Measurements from ENCODE around the gene SSTR4.
A peak's percentile ranks its signal among the peaks of the same experiment; 100 is the strongest.
"Not testable (repeated sequence)": the region's sequence is repeated elsewhere in the genome, so short reads cannot be mapped to it uniquely, and the experiment has no call there.

Gene SSTR4

DNA sequence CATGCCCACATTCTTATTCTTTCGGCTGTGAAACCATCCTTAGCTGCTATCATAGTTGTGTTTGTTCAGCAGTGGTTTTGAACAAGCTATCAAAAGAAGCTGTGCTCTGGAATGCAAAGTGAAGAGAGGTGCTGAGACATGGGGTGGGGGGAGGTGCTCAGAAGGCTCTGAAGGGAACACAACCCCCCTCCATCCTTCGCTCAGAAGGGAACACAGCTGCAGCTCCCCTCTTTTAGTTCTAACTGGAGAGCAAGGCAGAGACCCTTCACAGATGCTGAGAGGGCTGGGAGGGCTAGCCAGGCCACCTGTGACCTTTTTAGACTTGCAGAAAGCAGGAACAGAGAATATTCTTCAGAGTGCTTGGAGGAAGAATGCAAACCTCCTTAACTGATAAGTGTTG, 17.6 kb upstream of the SSTR4 start:
- DNase-seq (ENCODE audit: low read depth) = no peak
- no peak overlapping the region for H3K4me3 ChIP-seq (ENCODE audit: low read depth, low read length)

DNA sequence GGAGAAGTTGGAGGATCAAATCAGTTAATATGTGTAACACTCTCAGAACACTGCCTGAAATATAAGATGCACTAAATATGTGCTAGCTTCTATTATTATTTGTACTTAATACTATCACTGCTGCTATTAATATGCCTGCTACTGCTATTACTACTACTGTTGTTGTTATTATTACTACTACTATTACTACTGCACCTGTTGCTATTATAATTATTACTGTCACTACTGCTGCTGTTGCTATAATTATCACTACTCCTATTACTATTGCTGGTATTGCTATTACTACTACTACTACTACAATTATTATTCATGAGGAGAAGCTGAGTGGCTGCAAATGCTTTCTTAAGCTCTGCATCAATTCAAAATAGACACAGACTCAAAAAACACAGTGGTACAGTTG, 16.7 kb upstream of the SSTR4 start:
- DNase-seq (ENCODE audit: low read depth) = no peak

DNA sequence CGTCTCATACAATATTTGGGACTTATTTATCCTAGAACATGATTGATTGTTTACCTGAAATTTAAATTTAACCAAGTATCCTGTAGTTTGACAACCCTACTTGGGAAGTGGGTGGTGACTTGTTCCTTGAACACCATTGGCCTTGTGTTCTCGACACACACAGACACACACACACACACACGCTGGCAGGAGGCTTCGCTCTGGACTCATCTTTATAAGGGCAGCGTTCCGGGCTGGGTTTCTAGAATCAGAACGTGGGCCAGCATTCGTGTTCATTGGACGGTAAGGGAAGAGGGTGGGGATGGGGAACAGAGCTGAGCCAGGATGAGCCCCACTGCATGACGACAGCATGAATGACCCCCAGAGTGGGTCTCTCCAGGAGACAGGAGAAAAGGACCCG, 16.2 kb upstream of the SSTR4 start:
- no peak overlapping the region for H3K4me3 ChIP-seq (ENCODE audit: low read depth, low read length)
- no peak for DNase-seq (ENCODE audit: low read depth)

More for the DNA sequence above, 16.7 kb upstream of the SSTR4 start:
- no peak overlapping the region for H3K4me3 ChIP-seq (ENCODE audit: low read depth, low read length)

- no peak for DNase-seq (ENCODE audit: low read depth)
- H3K4me3 ChIP-seq (ENCODE audit: low read depth, low read length) = no peak overlapping the region
Measured at GRCh38 chr20:23019403-23019802, 15.7 kb upstream of the SSTR4 start.

- H3K4me3 ChIP-seq (ENCODE audit: low read depth, low read length) = no peak overlapping the region
- DNase-seq (ENCODE audit: low read depth) = no peak
Measured at GRCh38 chr20:23020230-23021018, 14.7 kb upstream of the SSTR4 start.

DNA sequence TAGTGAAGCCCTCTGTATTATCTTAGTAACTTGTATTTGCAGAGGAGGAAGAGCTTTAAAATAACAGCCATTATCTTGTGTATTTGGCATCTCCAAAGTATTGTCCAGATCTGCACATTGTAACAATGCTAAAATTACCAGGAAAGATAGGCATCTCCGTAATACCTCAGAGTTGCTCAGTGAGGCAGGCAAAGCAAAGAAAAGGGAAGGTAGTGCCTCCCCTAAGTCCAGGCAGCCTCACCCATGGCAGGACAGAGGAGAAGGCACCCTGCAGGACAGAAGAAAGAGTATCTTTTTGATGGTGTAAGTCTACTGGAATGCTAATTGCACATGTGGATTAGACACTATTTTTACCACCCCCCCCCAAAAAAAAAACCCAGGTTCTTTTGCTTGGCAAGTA, 13.6 kb upstream of the SSTR4 start:
- DNase-seq (ENCODE audit: low read depth) = no peak
- H3K4me3 ChIP-seq (ENCODE audit: low read depth, low read length) = no peak overlapping the region

- no peak overlapping the region for H3K4me3 ChIP-seq (ENCODE audit: low read depth, low read length)
- DNase-seq (ENCODE audit: low read depth) = no peak
Measured at GRCh38 chr20:23021951-23022350, 13.2 kb upstream of the SSTR4 start.

- no peak overlapping the region for H3K4me3 ChIP-seq (ENCODE audit: low read depth, low read length)
- no peak for DNase-seq (ENCODE audit: low read depth)
Measured at GRCh38 chr20:23022849-23023248, 12.3 kb upstream of the SSTR4 start.

DNA sequence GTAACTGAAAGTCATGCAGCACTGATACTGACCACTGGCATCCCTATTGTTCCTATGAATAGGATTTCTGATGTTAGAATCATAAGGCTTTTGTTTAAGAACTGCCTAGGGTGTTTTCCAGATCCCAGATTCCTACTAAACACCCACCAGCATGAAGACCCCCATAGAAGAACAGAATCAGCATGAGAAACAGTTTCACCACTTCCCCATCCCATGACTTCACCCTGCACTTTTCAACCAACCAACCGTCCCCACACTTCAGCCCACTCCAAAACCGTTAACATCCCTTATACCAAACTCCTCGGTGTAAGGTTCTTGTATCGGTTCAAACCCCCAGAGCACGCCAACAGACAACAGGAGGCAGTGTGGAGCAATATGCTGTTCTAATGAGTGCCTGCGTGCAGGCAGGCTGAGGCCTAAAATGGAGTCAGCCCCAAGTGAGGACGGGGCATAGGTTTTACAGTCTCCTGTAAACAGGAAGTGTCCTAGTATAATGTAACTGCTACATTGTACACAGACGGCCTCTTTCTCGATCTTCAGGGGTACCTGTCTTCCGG, 11.4 kb upstream of the SSTR4 start:
- H3K4me3 ChIP-seq (ENCODE audit: low read depth, low read length) = no peak overlapping the region
- DNase-seq (ENCODE audit: low read depth) = no peak

GRCh38 chr20:23024701-23025100, 10.4 kb upstream of the SSTR4 start:
- no peak for DNase-seq (ENCODE audit: low read depth)
- no peak overlapping the region for H3K4me3 ChIP-seq (ENCODE audit: low read depth, low read length)

DNA sequence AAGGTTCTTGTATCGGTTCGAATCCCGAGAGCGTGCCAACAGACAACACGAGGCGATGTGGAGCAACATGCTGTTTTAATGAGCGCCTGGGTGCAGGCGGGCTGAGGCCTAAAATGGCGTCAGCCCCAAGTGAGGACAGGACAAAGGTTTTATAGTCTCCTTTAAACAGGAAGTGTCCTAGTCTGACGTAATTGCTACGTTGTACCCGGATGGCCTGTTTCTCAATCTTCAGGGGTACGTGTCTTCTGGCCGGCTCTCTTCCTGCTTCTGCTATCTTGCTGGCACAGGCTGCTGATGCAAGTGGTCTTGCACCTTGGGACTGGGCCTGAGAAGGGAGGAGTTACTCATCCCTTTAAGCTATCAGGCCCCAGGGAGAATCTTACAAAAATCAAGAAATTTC, 9.6 kb upstream of the SSTR4 start:
- not testable (repeated sequence) for H3K4me3 ChIP-seq (ENCODE audit: low read depth, low read length)
- peak; percentile 45 for DNase-seq (ENCODE audit: low read depth)

- DNase-seq (ENCODE audit: low read depth) = no peak
- H3K4me3 ChIP-seq (ENCODE audit: low read depth, low read length) = no peak overlapping the region
Measured at GRCh38 chr20:23027721-23028120, 7.4 kb upstream of the SSTR4 start.

- no peak overlapping the region for H3K4me3 ChIP-seq (ENCODE audit: low read depth, low read length)
- DNase-seq (ENCODE audit: low read depth) = no peak
Measured at GRCh38 chr20:23028392-23028791, 6.7 kb upstream of the SSTR4 start.

DNA sequence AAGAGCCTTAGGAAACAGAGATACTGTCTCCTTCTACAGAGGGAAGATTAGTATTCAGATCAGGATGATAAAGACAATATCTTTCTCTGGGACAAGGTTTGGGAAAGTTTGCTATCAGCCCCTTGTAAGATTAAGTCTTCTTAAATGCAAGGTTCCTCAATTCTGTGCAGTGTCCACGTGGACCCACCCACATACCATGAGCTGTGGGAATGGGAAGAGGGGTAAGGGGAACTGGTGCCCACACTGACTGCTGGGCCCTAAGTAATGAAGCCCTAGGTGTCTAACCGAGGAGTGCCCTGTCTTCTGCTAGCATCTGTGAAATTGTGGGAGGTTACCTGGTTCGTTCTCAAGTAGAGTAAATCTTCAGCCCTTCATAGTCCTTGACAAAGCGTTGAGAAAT, 5.8 kb upstream of the SSTR4 start:
- H3K4me3 ChIP-seq (ENCODE audit: low read depth, low read length) = no peak overlapping the region
- DNase-seq (ENCODE audit: low read depth) = no peak

DNA sequence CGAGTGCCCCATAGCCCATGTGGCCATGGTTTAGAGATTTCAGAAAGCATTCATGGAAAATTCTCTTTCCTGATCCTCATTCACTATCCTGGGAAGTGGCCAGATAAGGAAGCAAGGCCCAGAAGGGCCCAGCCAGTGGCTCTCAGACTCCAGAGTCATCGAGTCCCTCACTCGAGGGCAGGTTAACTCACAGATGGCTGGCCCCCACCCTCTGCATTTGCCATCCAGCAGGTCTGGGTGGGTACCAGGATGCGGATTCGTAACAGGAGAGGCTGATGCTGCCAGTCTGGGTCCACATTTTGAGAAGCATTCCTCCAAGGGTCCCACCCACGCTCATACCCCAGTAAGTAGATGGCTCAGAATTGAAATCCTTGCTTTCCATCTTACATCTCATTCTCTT, 3.8 kb upstream of the SSTR4 start:
- H3K4me3 ChIP-seq (ENCODE audit: low read depth, low read length) = no peak overlapping the region
- DNase-seq (ENCODE audit: low read depth) = no peak

DNA sequence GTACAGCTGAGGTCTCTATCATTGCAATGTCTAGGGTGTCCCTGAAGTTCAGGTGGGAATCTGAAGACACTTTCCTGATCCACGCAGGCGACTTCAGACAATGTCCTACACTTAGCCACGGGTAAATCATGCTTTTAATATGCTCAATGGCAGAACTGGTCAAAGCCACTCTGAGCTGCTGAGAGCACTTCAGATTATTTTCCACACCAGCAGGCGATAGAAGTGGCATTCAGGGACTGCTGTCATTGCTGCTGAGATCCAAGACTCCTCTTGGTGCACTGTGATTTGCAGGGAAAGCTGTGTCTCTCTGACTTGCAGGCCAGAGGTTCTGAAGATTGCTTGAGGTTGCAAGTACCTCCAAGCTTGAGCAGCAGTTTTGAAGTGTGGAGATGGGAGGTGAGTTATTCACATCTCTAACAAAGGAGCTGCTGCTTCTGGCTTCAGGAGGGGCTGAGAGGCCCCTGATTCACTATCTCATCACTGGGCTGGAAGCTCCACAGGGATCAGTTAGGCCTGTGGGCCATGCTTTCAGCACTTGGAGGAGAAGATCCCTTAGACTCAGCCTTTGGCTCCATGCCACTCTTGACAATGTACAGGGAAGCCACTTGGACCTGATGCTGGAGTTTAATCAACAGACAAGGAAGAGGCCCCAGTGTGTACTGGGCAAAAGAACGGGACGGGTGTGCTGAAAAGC, 2.9 kb upstream of the SSTR4 start:
- DNase-seq (ENCODE audit: low read depth) = no peak
- no peak overlapping the region for H3K4me3 ChIP-seq (ENCODE audit: low read depth, low read length)

GRCh38 chr20:23032750-23033078, 2.4 kb upstream of the SSTR4 start:
- no peak for DNase-seq (ENCODE audit: low read depth)
- no peak overlapping the region for H3K4me3 ChIP-seq (ENCODE audit: low read depth, low read length)

DNA sequence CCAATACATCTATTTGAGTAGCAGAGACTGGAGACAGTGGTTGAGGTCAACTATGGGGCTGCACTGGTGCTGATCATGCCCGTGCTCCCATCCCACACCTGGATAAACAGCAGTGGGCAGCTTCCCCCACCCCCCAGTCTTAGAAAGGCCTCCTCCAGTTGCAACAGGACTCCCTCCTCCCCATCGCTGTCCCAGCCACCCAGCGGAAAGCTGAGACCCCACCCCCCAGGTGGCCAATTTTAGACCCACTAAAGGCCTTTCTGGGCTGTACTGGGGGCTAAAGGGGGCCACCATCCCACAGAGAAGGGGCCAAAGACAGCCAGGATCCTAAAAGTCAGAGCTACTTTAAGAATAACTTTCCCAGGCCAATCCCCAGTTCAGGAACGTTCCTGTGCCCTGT, 1.2 kb upstream of the SSTR4 start:
- H3K4me3 ChIP-seq (ENCODE audit: low read depth, low read length) = no peak overlapping the region
- no peak for DNase-seq (ENCODE audit: low read depth)

DNA sequence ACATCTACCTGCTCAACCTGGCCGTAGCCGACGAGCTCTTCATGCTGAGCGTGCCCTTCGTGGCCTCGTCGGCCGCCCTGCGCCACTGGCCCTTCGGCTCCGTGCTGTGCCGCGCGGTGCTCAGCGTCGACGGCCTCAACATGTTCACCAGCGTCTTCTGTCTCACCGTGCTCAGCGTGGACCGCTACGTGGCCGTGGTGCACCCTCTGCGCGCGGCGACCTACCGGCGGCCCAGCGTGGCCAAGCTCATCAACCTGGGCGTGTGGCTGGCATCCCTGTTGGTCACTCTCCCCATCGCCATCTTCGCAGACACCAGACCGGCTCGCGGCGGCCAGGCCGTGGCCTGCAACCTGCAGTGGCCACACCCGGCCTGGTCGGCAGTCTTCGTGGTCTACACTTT, 619 bp downstream of the SSTR4 start:
- no peak for DNase-seq (ENCODE audit: low read depth)
- no peak overlapping the region for H3K4me3 ChIP-seq (ENCODE audit: low read depth, low read length)

DNA sequence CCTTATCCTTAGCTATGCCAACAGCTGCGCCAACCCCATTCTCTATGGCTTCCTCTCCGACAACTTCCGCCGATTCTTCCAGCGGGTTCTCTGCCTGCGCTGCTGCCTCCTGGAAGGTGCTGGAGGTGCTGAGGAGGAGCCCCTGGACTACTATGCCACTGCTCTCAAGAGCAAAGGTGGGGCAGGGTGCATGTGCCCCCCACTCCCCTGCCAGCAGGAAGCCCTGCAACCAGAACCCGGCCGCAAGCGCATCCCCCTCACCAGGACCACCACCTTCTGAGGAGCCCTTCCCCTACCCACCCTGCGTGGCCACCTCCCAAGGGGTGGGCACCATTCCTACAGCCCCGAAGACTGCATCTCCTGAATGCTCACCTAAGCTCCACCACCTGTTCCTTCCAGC, 1.3 kb downstream of the SSTR4 start:
- H3K4me3 ChIP-seq (ENCODE audit: low read depth, low read length) = no peak overlapping the region
- DNase-seq (ENCODE audit: low read depth) = no peak

- no peak for DNase-seq (ENCODE audit: low read depth)
- no peak overlapping the region for H3K4me3 ChIP-seq (ENCODE audit: low read depth, low read length)
Measured at GRCh38 chr20:23037017-23037481, 1.9 kb downstream of the SSTR4 start.

Measured in skeletal muscle cell (primary cell).